K562 (cell line): Measurements from ENCODE around the gene XPR1. TPM values are rescaled to one million over a fixed set of nuclear protein-coding genes. Genes with fewer than 3 reads are reported as not detected.

Experiments
- ADNP ChIP-seq: fragments of 200-800 bp; sonication (Bioruptor generic); IDR thresholded peaks from 2 replicates; pipeline ENCODE4 v1.6.1; 2016; ENCODE audit warnings: missing genetic modification characterization, missing compliant biosample characterization
- CREM ChIP-seq: IDR thresholded peaks from 2 replicates; pipeline ENCODE4 v1.6.1; 2014; ENCODE audit warnings: antibody characterized with exemption, low read depth
- ERF ChIP-seq: fragments of 450-650 bp; formaldehyde crosslinking; IDR thresholded peaks from 2 replicates; pipeline ENCODE4 v1.4.0; 2020; ENCODE audit warnings: mild to moderate bottlenecking, mixed read lengths
- GABPA ChIP-seq: fragments of 200-800 bp; sonication (Bioruptor generic); conservative IDR thresholded peaks from 2 replicates; pipeline ENCODE4 v1.6.1; 2016; ENCODE audit warnings: low read depth, missing genetic modification characterization, missing compliant biosample characterization
- GTF2A2 ChIP-seq: IDR thresholded peaks from 2 replicates; pipeline ENCODE4 v1.6.1; 2016; ENCODE audit warnings: mild to moderate bottlenecking, missing genetic modification characterization, missing compliant biosample characterization
- GTF3C2 ChIP-seq: IDR thresholded peaks from 3 replicates; pipeline ENCODE4 v1.6.1; 2011; ENCODE audit warnings: borderline replicate concordance, mild to moderate bottlenecking, moderate library complexity; ENCODE audit not compliant: insufficient read length; ENCODE audit errors: extremely low read depth
- ILF3 ChIP-seq: fragments of 450-650 bp; IDR thresholded peaks from 2 replicates; pipeline ENCODE4 v1.6.1; 2018; ENCODE audit warnings: antibody characterized with exemption, mild to moderate bottlenecking, moderate library complexity, borderline replicate concordance
- MNT ChIP-seq, 2 experiments: fragments of 450-650 bp; conservative IDR thresholded peaks; 2 replicates each; pipeline ENCODE4 v1.6.1; 2017; ENCODE audit warnings: mild to moderate bottlenecking in 2 of 2, moderate library complexity in 2 of 2
- MTF1 ChIP-seq: fragments of 250-450 bp; sonication (Bioruptor Pico); IDR thresholded peaks from 2 replicates; pipeline ENCODE4 v1.9.0; 2021; ENCODE audit warnings: moderate library complexity, mild to moderate bottlenecking, inconsistent platforms, borderline replicate concordance
- MYBL2 ChIP-seq, 2 experiments: fragments of 450-650 bp in 1 of 2; sonication (generic) in 1 of 2; formaldehyde crosslinking in 1 of 2; IDR thresholded peaks; 2 replicates each; pipeline versions ENCODE4 v1.6.1 to v1.8.1; 2017 to 2022; ENCODE audit warnings: borderline replicate concordance in 1 of 2, inconsistent platforms in 1 of 2, low read depth in 1 of 2, mild to moderate bottlenecking in 1 of 2, missing genetic modification reagents in 1 of 2, moderate library complexity in 1 of 2
- PRPF4 ChIP-seq: fragments of 200-400 bp; formaldehyde crosslinking; IDR thresholded peaks from one replicate; pipeline ENCODE4 v1.6.1; 2017; ENCODE audit warnings: low read length, low read depth, mild to moderate bottlenecking; ENCODE audit not compliant: insufficient read depth, poor library complexity, severe bottlenecking
- RCOR1 ChIP-seq, 2 experiments: IDR thresholded peaks; 2 replicates each; pipeline ENCODE4 v1.6.1; 2012; ENCODE audit warnings: low read depth in 2 of 2, low read length in 2 of 2, borderline replicate concordance in 1 of 2, improper control_type of control experiment in 1 of 2
- SAFB ChIP-seq: fragments of 200-400 bp; formaldehyde crosslinking; IDR thresholded peaks from 2 replicates; pipeline ENCODE4 v1.6.1; 2017; ENCODE audit warnings: low read depth, low read length, borderline replicate concordance
- SIN3A ChIP-seq, 2 experiments: fragments of 150-350 bp in 1 of 2; IDR thresholded peaks; 2 replicates each; pipeline ENCODE4 v1.6.1; 2011 to 2016; ENCODE audit warnings: borderline replicate concordance in 2 of 2, low read depth in 2 of 2, low read length in 2 of 2, mild to moderate bottlenecking in 2 of 2, moderate library complexity in 2 of 2; ENCODE audit not compliant: control insufficient read depth in 1 of 2
- SMARCE1 ChIP-seq: fragments of 450-650 bp; IDR thresholded peaks from 2 replicates; pipeline ENCODE4 v1.7.1; 2016; ENCODE audit warnings: mild to moderate bottlenecking
- TAF1 ChIP-seq: IDR thresholded peaks from 2 replicates; pipeline ENCODE4 v1.6.1; 2011; ENCODE audit warnings: mild to moderate bottlenecking, low read length, moderate library complexity; ENCODE audit not compliant: insufficient read depth, control insufficient read depth, severe bottlenecking; ENCODE audit errors: extremely low read depth
- TOE1 ChIP-seq, 2 experiments: fragments of 450-650 bp in 1 of 2; sonication (generic) in 1 of 2; formaldehyde crosslinking in 1 of 2; IDR thresholded peaks; 2 replicates each; pipeline versions ENCODE4 v1.7.1 to v1.8.0; 2016 to 2022; ENCODE audit warnings: borderline replicate concordance in 2 of 2, mild to moderate bottlenecking in 2 of 2, antibody characterized with exemption in 1 of 2, inconsistent platforms in 1 of 2, low read depth in 1 of 2, missing genetic modification reagents in 1 of 2, moderate library complexity in 1 of 2
- ZFP36 ChIP-seq: fragments of 150-350 bp; IDR thresholded peaks from 2 replicates; pipeline ENCODE4 v1.6.1; 2018; ENCODE audit warnings: low read length, low read depth; ENCODE audit not compliant: partially characterized antibody
- ZNF395 ChIP-seq: fragments of 200-800 bp; sonication (Bioruptor generic); IDR thresholded peaks from 2 replicates; pipeline ENCODE4 v1.6.1; 2017; ENCODE audit warnings: missing genetic modification characterization, missing compliant biosample characterization
- ZNF561 ChIP-seq: fragments of 450-650 bp; formaldehyde crosslinking; conservative IDR thresholded peaks from 2 replicates; pipeline ENCODE4 v1.4.0; 2020; ENCODE audit warnings: mild to moderate bottlenecking, moderate library complexity
- ZNF77 ChIP-seq: fragments of 250-450 bp; sonication (Bioruptor Pico); IDR thresholded peaks from 2 replicates; pipeline ENCODE4 v1.5.0; 2020
- polyA plus RNA-seq, 8 experiments: library from polyadenylated mRNA; depleted of rRNA in 4 of 8; stranded (reverse) in 5 of 8; unstranded in 3 of 8; fragments of >200 nt; fragmentation: Nextera tagmentation in 2 of 8; fragmentation: Illumina TruSeq in 1 of 8; extraction: Ambion mirVana in 2 of 8; extraction: Trizol in 1 of 8; gene quantifications; 2 replicates each; pipeline versions ENCODE4 v1.2.1 to v1.2.3, GENCODE V29; 2011 to 2014; ENCODE audit warnings: inconsistent platforms in 1 of 8, missing spikeins in 1 of 8
- total RNA-seq, 7 experiments: library from RNA; depleted of rRNA in 6 of 7; stranded (reverse); fragments of >200 nt in 6 of 7; fragmentation: Illumina TruSeq in 2 of 7; extraction: Trizol in 2 of 7; gene quantifications; 2 replicates each; pipeline versions ENCODE4 v1.2.1 to v1.2.3, GENCODE V29; 2011 to 2021; ENCODE audit warnings: low replicate concordance in 1 of 7

Gene XPR1
- total and polyA plus RNA-seq, 9 of the 15 experiments (the other 6 are each of a cell fraction or from before 2014, with no cell fraction given) = 3.0 to 66.2 (median 38.6) TPM

GRCh38 chr1:180854456-180854855 lies 222.6 kb downstream of the XPR1 start (continued):
- TF ChIP-seq GABPA (tag) (no peak), ILF3 (no peak), RCOR1 (IDR thresholded peaks at IDR 0.05; ENCODE audit: borderline replicate concordance in 1 of 2, low read depth in 2 of 2, low read length in 2 of 2) (peak in 1 of 2 experiments; percentile 96; a peak in 2 of 4 replicates), SMARCE1 (peak; percentile 65; the same call in 1 of the 2 replicates), GTF2A2 (tag) (no peak), GTF3C2 (no peak), ZNF561 (no peak), SAFB (no peak), TOE1 (IDR thresholded peaks at IDR 0.05; ENCODE audit: borderline replicate concordance) (no peak), TOE1 (CRISPR knock-in tag; IDR thresholded peaks at IDR 0.05; ENCODE audit: borderline replicate concordance, low read depth) (no peak), ZFP36 (no peak), ZNF395 (CRISPR knock-in tag) (no peak), MYBL2 (IDR thresholded peaks at IDR 0.05; ENCODE audit: low read depth) (no peak), MYBL2 (CRISPR knock-in tag; IDR thresholded peaks at IDR 0.05; ENCODE audit: borderline replicate concordance) (no peak), ADNP (tag) (no peak), PRPF4 (no peak), MTF1 (no peak), MNT (conservative IDR thresholded peaks at IDR 0.05) (no peak), ZNF77 (CRISPR knock-in tag) (no peak), SIN3A (IDR thresholded peaks at IDR 0.05; ENCODE audit: borderline replicate concordance in 2 of 2, control insufficient read depth in 1 of 2, low read depth in 2 of 2, low read length in 2 of 2) (no peak), TAF1 (no peak), CREM (peak; percentile 28; the same call in 1 of the 2 replicates), ERF (CRISPR knock-in tag) (no peak)
